HG03039 (cell line): Measurements from ENCODE around the gene UPP1.
"Not testable (repeated sequence)": the region's sequence is repeated elsewhere in the genome, so short reads cannot be mapped to it uniquely, and the experiment has no call there.

Source experiments
- ATAC-seq: cut with Tn5 transposase; IDR thresholded peaks from one replicate; pipeline ENCODE4 v1.9.1; 2021; ENCODE audit warnings: mild to moderate bottlenecking, moderate library complexity; ENCODE audit not compliant: unreplicated experiment

UPP1 gene

DNA sequence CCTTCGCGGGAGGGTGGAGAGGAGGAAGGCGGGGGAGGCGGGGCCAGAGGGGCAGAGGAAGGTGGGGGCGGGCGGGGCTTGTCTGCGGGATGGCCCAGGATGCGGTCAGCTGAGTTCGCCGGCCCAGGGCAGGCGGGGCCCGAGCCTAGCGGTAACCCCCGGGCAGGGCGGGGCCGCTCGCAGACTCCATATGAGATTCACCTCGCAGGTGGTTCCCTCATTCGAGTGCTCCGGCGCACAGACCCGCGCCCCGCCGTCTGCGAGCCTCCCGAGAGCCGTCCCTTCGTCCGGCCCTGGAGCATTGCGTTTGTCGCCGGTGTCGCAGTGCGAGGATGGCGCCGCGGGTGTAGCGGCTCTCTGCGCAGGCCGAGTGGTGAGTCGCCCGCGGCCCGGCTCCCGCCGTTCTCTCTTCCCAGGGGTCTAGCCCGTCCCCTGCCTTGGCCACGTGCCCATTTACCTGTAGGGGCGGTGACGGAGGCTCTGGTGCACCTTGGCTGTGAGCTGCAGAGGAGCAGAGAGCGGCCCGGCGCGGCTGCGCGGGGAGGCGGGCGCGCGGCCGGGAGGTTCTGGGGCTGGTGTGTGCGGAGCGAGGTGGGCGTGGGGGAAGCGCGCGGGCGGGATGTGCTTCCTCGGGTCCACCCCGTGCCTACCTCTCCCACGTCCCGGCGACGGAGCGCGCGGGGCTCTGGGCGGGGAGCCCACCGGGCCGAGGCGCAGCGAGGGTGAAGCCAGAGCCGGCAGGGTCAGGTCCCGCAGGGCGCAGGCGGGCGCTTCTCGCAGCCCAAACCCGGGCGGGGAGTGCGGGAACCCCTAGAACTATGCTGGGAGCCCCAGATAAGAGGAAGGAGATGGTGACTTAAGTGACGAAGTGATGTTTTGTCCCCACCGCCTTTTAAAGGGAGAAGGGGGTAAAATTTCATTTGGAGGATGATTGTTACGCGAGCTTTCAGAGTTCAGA, at the start of gene UPP1:
TSS of gene UPP1 (plus strand) at position 220 of the 958 bp plus-strand sequence. CDS start 5,519 bp downstream, outside the sequence.
- ATAC-seq: peak; percentile 46

- no peak for ATAC-seq
These were observed 48.0 kb upstream of the UPP1 start for GRCh38 chr7:48040944-48041652.

DNA sequence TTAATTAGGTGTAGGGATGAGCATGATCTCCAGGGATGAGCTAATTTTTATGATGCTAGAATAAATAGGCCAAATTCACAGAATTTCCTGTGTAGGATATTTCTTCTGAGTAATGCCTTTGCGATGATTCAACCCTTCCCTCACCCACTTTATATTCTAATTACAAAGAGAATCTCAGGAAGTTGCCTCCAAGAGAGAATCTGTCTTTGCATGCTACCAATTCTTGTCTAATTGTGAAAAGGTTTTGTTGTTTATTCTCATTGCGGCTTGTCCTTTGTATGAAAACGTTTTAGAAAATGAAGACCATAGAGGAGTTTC, 47.5 kb upstream of the UPP1 start:
- no peak for ATAC-seq

DNA sequence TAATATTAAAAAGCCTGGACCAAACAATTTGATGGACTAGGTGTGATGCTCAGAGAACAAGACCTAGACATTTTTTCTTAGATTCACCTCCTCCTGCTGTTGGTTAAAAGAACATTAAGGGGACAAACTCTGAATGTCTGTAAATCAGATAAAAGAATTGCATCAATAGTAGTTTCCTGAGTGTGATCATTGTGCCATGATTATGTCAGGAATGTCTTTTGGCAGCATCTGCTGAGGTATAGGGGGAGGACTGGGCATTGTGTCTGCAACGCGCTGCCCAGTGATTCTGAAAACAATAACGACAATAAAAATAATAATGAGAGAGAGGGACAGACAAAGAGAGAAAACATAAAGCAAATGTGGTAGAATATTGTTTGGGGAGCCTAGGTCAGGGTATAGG, 46.8 kb upstream of the UPP1 start:
- ATAC-seq: no peak

DNA sequence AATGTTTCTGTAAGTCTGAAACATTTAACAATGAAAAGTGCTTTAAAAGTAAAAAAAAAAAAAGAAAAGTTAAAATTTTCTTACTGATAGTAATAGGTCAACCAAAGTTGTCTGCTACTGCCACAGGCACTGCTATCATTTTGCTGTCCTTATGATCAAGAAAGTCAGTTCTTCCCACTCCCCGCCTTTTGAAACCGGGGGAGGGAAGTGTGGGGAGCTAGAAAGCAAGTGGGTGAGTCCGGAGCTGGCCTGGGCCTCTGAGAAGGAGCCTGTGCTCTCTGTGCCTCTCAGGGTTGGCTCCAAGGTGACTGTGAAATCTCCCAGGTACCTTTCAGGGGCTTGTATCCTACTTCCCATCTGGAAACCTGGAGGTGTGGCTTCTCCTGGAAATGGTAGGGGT, 46.4 kb upstream of the UPP1 start:
- ATAC-seq: no peak

DNA sequence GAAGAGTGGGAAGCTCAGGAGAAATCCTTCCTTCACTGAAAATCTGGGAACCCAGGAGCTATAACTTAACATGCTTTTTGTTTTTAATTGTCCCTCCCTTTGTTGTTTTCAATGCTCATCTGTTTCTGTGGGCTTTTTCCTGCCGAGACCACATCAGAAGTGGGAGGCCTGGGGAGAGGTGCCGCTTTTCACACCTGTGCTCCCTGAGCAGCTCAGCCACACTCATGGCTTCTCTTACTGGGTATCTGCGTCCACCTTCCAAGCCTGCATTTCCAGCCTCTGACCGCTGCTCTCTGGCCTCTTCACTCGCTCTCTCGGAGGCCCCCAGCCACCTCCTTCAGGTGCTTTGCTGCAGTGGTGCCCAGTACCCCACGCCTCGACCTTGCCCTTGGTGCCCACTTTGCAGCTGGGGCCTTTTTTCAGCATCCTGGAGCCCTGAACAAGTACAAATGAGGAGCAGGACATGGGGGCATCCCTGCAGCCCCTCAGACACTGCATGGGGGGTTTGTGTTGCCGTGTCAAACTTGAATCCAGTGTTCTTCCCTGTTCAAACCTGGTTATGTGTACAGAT, 43.8 kb upstream of the UPP1 start:
- no peak for ATAC-seq

DNA sequence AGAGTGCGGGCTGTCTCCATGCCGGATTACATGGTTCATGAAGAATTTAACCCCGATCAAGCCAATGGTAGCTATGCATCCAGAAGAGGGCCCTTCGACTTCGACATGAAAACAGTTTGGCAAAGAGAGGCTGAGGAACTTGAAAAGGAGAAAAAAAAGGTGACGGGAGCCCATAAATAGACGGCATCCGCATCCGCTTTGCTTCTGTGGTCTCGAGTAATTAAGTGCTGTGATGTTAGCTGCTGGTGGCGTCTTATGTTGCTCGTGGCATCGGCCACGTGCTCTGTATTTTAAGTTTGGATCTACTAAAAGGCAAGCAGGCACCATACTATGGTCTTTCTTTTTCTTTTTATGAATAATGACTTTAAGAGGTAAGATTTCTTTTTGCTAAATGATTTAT, 42.6 kb upstream of the UPP1 start:
- no peak for ATAC-seq

DNA sequence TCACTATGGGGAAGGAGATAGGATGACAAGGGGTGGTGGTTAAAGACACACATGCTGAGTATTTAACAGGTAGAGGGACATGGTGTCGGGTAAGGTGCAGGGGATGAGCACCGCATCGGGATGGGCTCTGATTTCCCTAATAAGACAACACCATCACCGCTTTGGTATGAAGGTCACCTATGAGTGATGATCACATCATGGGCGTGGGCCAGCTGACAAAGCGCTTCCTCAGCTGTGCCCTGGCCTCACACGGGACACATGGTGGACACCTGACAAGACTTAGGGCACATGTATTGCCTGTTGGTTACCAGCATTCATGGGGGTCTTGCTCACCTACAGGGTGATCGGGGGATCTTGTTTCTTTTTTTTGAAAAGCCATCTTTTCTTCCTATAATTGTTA, 41.0 kb upstream of the UPP1 start:
- no peak for ATAC-seq

DNA sequence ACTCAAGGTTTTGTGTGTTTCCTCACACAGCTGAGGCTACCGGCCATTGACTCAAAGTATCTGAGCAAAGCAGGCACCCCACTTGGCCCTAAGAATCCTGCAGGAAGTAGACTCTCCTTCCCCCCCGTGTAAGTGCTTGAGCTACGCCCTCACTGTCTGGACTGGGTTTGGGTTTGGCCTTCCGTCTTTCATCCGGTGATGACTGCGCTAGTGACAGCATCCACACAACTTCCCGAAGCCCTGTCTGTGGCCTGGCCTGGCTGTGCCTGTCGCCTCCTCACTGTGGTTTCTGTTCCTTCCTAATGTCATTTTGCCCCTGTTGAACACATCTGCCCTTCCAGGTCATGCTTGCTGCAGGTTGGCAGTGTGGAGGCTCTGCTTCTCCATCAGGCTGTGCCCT, 39.2 kb upstream of the UPP1 start:
- ATAC-seq: no peak

GRCh38 chr7:48052748-48053147, 36.3 kb upstream of the UPP1 start:
- no peak for ATAC-seq

DNA sequence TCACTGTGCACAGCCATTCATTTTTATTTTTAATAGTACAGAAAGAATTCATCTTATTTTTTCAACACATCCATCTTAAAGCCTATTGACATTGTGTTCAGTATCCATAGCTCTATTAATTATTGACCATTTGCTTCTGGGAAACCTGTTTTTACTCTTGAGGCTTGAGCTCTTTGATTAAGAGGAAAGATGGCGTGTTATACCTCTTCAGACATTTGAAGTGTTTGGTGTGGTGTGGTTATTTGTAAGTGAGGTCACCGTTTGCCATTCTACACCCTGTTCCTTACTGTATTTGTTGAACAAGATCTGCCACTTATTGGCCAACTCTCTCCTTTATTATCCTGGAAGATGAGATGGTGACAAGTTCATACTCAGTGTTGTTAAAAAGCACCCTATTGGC, 35.3 kb upstream of the UPP1 start:
- no peak for ATAC-seq

DNA sequence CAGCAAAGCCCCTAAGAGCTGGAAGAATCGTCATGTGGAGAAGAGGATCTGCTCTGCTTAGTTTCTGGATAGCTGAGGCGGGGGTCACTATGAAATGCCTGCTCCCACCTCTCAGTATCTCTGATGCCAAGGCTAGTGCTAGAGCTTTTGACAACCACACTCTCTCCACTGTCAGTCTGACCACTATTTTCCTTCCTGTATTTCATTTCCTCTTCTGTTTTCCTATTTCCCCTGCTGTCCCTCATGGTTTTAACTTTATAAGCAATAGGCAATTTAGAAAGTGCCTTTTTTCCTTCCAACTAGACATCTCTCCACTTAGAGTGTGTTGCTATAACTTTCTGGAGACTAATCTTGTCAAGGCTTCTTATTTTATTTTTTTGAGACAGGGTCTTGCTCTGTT, 30.1 kb upstream of the UPP1 start:
- ATAC-seq: no peak

GRCh38 chr7:48059706-48060105, 29.4 kb upstream of the UPP1 start:
- ATAC-seq: no peak

GRCh38 chr7:48063985-48064384, 25.1 kb upstream of the UPP1 start:
- no peak for ATAC-seq

DNA sequence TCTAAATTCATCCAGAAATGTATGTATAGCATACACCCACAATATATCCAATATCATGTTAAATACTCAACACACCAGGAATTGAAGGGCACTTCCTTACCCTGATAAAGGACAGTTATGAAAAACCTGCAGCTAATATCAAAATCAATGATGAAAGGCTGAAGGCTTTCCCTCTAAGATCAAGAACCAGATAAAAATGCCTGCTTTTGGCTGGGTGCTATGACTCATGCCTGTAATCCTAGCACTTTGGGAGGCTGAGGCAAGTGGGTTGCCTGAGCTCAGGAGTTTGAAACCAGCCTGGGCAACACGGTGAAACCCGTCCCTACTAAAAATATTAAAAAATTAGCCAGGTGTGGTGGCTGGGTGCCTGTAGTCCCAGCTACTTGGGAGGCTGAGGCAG, 21.6 kb upstream of the UPP1 start:
- no peak for ATAC-seq

DNA sequence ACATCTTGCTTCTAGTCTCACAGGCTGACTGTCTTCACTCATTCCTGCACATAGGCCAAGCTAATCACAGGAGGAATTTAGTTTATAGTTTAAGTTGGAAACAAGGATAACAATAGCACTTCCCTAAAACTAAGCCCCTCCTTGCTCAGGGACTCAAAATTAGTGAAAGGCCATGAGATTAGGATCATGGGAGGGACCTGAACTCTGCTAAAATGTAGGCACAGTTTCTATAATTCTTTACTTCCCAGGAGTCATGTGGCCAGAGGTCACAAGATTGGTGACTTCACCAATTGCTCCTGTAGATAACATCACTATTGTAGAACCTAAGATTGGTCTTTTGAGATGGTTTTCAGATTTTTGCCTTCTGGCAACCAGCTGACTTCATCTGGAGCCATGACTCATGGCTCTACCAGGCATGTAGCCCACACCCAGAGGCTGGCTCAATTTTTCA, 14.8 kb upstream of the UPP1 start:
- no peak for ATAC-seq

DNA sequence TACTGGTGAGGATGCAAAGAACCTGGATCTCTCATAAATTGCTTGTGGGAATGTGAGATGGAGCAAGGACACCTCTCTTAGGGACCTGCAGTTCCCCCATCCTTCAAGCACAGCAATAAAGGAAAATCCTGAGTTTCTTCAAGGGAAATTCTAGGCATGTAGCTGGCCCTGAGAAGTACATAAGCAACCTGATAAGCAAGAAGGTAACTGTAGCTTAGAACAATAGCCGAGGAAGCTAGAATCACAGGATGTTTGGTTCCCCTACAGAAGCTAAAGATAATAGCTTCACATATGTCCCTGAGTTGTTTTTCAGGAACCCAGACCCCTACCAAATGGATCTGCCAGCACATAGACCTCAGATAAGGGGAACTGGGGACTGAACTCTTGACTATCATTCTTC, 11.6 kb upstream of the UPP1 start:
- ATAC-seq: no peak

DNA sequence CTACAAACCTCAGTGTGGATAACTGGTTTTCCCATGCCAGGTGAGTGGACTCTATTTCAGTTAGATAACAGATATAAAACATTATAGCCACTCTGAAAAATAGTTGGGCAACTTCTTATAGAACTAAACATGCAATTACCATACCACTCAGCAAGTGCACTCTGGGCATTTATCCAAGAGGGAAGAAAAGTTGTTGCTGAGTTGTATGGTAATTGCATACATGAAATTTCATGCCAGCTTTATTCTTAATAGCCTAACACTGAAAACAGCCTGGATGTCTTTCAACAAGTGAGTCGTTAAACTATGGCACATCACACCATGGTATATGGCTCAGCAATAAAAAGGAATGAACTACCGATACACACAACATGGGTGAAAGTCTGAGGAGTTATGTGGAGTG, 10.6 kb upstream of the UPP1 start:
- no peak for ATAC-seq

- not testable (repeated sequence) for ATAC-seq
These were observed 6.7 kb upstream of the UPP1 start for GRCh38 chr7:48082378-48082777.

GRCh38 chr7:48083114-48083830, 5.8 kb upstream of the UPP1 start:
- ATAC-seq: no peak

DNA sequence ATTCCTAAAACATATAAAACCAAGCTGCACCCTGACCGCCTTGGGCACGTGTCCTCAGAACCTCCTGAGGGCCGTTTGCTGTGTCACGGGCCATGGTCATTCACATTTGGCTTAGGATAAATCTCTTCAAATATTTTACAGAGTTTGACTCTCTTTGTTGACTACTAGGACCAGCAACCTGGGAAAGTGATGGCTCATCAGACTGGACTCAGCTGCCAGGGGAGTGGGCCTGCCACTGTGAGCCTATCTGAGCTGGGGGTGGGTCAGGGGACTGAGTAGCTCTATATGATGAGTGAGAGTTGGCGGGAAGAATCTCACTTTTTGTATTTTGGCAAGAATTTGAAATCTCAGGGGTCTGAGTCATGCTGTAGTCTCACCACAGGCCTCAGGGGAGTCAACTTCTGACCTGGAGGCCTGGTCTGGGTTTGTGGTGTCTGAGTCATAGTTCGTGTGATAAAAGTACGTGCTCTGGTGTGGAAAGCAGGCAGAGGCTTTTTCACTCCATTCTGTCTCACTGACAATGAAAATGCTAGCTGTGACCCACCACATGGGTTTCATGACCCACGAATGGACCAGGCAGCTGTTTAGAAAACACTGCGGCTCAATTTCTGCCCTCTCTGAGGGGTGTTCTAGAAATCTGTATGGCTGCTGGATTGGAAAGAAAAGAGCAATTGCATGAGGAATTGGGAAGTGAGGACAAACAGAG, 4.2 kb upstream of the UPP1 start:
- peak; percentile 59 for ATAC-seq
